ENCODE measurements around the gene RTCA.
"Not testable (repeated sequence)": the region's sequence is repeated elsewhere in the genome, so short reads cannot be mapped to it uniquely, and the experiment has no call there.

RTCA gene

GRCh38 chr1:100306735-100307313 lies 40.8 kb downstream of the RTCA start:
- no peak for DNase-seq (ENCODE audit: low read depth in 2 of 2)

GRCh38 chr1:100308777-100309176 lies 42.8 kb downstream of the RTCA start:
- no peak for DNase-seq (ENCODE audit: low read depth in 2 of 2)

DNA sequence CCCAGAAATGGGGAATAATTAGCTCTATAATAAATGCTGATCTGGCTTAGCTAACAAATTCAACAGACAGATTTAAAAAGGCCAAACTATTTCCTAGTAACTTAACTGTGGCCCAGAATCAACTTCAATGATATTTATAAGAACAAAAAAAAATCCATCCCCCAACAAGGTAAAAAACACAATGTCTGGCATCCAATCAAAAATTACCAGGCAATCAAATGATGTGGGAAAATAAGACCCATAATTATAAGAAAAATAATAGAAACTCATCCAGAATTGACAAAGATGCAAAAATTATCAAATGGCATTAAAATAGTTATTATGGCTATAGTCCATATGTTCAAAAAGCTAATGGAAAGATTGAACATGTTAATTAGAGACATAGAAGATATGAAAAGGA lies 43.8 kb downstream of the RTCA start:
- no peak for DNase-seq (ENCODE audit: low read depth in 2 of 2)

DNA sequence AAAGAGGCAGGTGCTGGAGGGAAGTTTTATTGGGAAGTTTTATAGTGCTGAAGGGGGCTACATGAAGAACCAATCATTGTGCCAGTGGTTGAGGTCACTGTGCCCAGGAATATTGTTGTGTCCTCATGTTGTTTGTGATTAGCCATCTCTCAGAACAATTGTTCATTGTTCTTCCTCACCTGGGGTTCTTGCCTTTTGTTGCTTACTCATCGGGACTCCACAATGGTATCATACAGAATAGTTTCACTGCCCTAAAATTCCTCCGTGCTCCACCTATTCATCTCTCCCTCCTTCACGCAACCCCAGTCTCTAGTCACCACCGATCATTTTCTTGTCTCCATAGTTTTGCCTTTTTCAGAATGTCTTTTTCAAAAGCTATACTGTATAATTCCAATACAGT lies 47.4 kb downstream of the RTCA start:
- no peak for DNase-seq (ENCODE audit: low read depth in 2 of 2)

- no peak for DNase-seq (ENCODE audit: low read depth in 2 of 2)
Measured at GRCh38 chr1:100316622-100317021, 50.6 kb downstream of the RTCA start.

GRCh38 chr1:100320311-100321099 lies 54.5 kb downstream of the RTCA start:
- DNase-seq (ENCODE audit: low read depth in 2 of 2): no peak

GRCh38 chr1:100321100-100321493 lies 55.1 kb downstream of the RTCA start:
- no peak for DNase-seq (ENCODE audit: low read depth in 2 of 2)

DNA sequence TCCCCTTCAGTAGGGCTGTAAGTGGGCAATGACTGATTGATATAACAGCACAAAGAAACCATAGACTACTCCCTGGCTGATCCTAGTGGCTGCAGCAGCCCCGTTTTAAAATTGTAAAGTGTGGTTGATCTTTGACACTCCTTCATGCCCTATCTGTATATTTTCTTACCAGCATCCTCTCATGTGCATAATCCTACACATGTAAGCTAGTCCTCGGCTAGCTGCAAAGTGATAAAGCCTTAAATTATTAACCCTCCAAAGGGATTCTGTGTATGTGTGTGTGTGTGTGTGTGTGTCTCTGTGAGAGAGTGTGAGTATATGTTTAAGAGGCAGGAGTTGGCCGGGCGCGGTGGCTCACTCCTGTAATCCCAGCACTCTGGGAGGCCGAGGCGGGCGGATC lies 55.5 kb downstream of the RTCA start:
- no peak for DNase-seq (ENCODE audit: low read depth in 2 of 2)

- DNase-seq (ENCODE audit: low read depth in 2 of 2): no peak
Measured at GRCh38 chr1:100322436-100323211, 56.6 kb downstream of the RTCA start.

- DNase-seq (ENCODE audit: low read depth in 2 of 2): no peak
Measured at GRCh38 chr1:100323419-100324106, 57.5 kb downstream of the RTCA start.

- DNase-seq (ENCODE audit: low read depth in 2 of 2): no peak
Measured at GRCh38 chr1:100325415-100326324, 59.7 kb downstream of the RTCA start.

DNA sequence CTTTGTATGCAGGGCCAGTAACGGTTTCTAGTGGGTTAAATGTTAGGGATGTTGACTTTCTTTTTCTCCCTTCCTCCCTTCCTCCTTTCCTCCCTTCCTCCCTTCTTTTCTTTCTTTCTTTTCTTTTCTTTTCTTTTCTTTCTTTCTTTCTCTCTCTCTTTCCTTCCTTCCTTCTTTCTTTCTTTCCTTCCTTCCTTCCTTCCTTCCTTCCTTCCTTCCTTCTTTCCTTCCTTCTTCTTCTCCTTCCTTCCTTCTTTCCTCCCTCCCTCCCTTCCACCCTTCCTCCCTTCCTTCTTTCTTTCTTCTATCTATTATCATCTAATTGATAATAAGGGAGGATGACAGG lies 60.3 kb downstream of the RTCA start:
- not testable (repeated sequence) for DNase-seq (ENCODE audit: low read depth in 2 of 2)

- DNase-seq (ENCODE audit: low read depth in 2 of 2): no peak
Measured at GRCh38 chr1:100328133-100328532, 62.1 kb downstream of the RTCA start.

DNA sequence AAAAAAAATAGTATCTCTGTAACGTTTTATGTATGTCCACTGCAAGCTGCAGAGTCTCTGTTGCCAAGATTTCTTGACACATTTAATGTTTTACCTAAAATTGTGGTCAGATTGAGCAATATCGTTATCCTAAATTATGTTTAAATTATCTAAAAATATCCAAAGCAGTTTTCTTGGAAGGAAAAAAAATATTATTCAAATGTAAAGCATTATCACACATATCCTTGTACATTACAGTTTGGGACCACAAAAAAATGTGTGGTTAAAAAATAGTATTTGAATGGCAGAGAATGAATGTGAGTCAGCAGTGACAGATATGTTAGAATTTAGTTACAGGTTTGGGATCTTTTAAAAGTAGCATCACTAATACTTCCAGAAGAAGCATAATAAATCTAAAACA lies 65.1 kb downstream of the RTCA start:
- not testable (repeated sequence) for DNase-seq (ENCODE audit: low read depth in 2 of 2)

GRCh38 chr1:100332331-100332730 lies 66.3 kb downstream of the RTCA start:
- no peak for DNase-seq (ENCODE audit: low read depth in 2 of 2)

DNA sequence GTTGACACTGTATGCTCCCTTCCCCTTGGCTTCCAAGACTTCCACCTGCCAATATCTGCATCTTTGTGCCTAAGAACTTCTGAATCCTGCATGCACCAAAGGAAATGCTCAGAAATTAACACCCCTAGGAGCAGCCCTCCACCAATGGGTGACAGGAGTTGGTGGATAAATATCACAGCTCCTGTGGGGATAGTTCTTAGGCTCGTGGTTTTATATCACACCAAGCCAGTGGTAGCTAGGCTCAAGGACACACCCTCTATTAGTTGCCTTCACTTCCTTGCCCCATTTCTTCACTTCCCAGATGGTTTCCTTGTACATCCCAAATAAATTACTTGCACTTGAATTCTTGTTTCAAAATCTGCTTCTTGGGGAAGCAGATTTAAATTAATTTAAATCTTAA lies 69.4 kb downstream of the RTCA start:
- DNase-seq (ENCODE audit: low read depth in 2 of 2): no peak

GRCh38 chr1:100337878-100338277 lies 71.9 kb downstream of the RTCA start:
- not testable (repeated sequence) for DNase-seq (ENCODE audit: low read depth in 2 of 2)

DNA sequence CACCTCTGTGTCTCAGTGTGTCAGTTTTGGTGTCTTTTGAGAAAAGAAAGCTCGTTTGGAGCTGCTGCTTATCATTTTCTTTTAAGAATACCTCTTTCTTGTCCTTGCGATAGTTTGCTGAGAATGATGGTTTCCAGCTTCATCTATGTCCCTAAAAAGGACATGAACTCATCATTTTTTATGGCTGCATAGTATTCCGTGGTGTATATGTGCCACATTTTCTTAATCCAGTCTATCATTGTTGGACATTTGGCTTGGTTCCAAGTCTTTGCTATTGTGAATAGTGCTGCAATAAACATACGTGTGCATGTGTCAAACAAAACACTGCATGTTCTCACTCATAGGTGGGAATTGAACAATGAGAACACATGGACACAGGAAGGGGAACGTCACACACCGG lies 73.7 kb downstream of the RTCA start:
- DNase-seq (ENCODE audit: low read depth in 2 of 2): not testable (repeated sequence)

DNA sequence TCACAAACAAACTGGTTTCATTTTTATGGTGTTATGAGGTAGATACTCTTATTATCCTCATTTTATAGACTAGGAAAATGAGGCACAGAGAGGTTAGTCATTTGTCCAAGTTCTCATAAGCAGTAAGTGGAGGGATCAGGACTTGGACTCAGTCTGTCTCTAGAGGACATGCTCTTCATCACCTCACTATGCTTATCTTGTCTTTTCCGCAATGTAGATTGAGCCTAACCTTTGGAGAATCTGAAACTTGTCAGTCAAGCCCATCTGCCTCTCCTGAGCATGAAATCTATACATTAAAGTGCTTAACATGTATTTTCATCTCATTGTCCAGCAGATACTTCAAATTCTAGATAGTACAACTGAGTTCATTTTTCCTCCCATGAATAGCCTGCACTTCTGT lies 74.5 kb downstream of the RTCA start:
- DNase-seq (ENCODE audit: low read depth in 2 of 2): no peak

DNA sequence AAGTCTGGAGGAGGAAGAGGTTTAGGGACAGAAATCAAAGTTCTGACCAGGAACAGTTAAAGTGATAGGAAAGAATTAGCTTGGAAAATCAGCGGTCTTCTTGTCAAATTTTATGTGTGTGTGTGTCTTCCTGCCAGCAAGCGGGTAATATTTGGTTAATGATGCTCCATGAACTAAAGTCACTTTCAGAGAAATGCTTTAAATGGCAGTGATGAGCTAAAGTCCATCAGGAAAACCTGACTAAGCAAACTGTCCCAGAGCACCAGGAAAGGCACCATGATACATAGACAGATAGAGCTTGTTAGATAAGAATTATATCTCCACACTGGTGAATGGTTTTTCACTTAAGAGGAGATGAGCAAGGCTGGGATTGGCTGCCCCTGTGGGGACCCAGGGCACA lies 76.3 kb downstream of the RTCA start:
- DNase-seq (ENCODE audit: low read depth in 2 of 2): no peak

Measured in stimulated activated CD4-positive, alpha-beta T cell treated with anti-CD3 and anti-CD28 coated beads, Interleukin-1b, Interleukin-23, amount 100 ng/mL, for 1 hour (primary cell).